Mesendoderm (in vitro differentiated cells): ENCODE data around the gene SOX18.

Experiments used
- DNase-seq: peaks from one replicate; pipeline ENCODE4 v3.0.0; 2013
- H2AK5ac ChIP-seq: 2 replicates; pipeline ENCODE4 v1.6.1; 2013; ENCODE audit warnings: low read length, inconsistent platforms
- H2BK120ac ChIP-seq: 2 replicates; pipeline ENCODE4 v1.6.1; 2013; ENCODE audit warnings: low read depth, mild to moderate bottlenecking, low read length, moderate library complexity, mixed read lengths
- H2BK15ac ChIP-seq: replicated peaks from 2 replicates; pipeline ENCODE4 v1.6.1; 2013; ENCODE audit warnings: low read depth, mild to moderate bottlenecking, moderate library complexity
- H2BK5ac ChIP-seq: 2 replicates; pipeline ENCODE4 v1.6.1; 2013; ENCODE audit warnings: low read length, inconsistent platforms
- H3K18ac ChIP-seq: 2 replicates; pipeline ENCODE4 v1.6.1; 2013; ENCODE audit warnings: mild to moderate bottlenecking, low read length, mixed read lengths
- H3K23ac ChIP-seq: one replicate; pipeline ENCODE4 v1.6.1; 2013; ENCODE audit warnings: low read length
- H3K27ac ChIP-seq: 2 replicates; pipeline ENCODE4 v1.5.1; 2013; ENCODE audit warnings: low read depth, mild to moderate bottlenecking, inconsistent platforms, low read length, moderate library complexity
- H3K27me3 ChIP-seq: 2 replicates; pipeline ENCODE4 v1.6.1; 2013; ENCODE audit warnings: low read length, control low read depth, mild to moderate bottlenecking, inconsistent platforms; ENCODE audit not compliant: insufficient read depth, poor library complexity
- H3K36me3 ChIP-seq: 2 replicates; pipeline ENCODE4 v1.6.1; 2013; ENCODE audit warnings: low read length, inconsistent platforms; ENCODE audit not compliant: control insufficient read depth, insufficient read depth
- H3K4ac ChIP-seq: one replicate; pipeline ENCODE4 v1.6.1; 2013; ENCODE audit warnings: low read depth, mild to moderate bottlenecking, low read length, moderate library complexity
- H3K4me1 ChIP-seq: 2 replicates; pipeline ENCODE4 v1.6.1; 2013; ENCODE audit warnings: low read depth, low read length, inconsistent platforms; ENCODE audit not compliant: control insufficient read depth
- H3K4me2 ChIP-seq: 2 replicates; pipeline ENCODE4 v1.6.1; 2013; ENCODE audit warnings: low read length
- H3K4me3 ChIP-seq: 2 replicates; pipeline ENCODE4 v1.5.1; 2013; ENCODE audit warnings: mild to moderate bottlenecking, low read length
- H3K56ac ChIP-seq: one replicate; pipeline ENCODE4 v1.6.1; 2013; ENCODE audit warnings: low read length
- H3K79me1 ChIP-seq: 2 replicates; pipeline ENCODE4 v1.6.1; 2013; ENCODE audit warnings: low read length, inconsistent platforms
- H3K79me2 ChIP-seq: 2 replicates; pipeline ENCODE4 v1.6.1; 2013; ENCODE audit warnings: mild to moderate bottlenecking, low read length; ENCODE audit not compliant: control insufficient read depth, insufficient read depth
- H3K9ac ChIP-seq: 2 replicates; pipeline ENCODE4 v1.6.1; 2013; ENCODE audit warnings: low read length, inconsistent platforms
- H4K5ac ChIP-seq: one replicate; pipeline ENCODE4 v1.6.1; 2013; ENCODE audit warnings: low read length
- H4K8ac ChIP-seq: one replicate; pipeline ENCODE4 v1.6.1; 2013; ENCODE audit warnings: low read depth, mild to moderate bottlenecking, control low read depth, low read length, moderate library complexity
- WGBS: extraction: QIAGEN DNeasy Blood & Tissue Kit; methylation state at CpG from one replicate; pipeline ENCODE4 v1.1.7; 2013; ENCODE audit warnings: low lambda C conversion rate, missing lambda C conversion rate; ENCODE audit not compliant: insufficient coverage; ENCODE audit errors: extremely low coverage; 5-methylcytosine and 5-hydroxymethylcytosine counted together

The SOX18 gene

DNA sequence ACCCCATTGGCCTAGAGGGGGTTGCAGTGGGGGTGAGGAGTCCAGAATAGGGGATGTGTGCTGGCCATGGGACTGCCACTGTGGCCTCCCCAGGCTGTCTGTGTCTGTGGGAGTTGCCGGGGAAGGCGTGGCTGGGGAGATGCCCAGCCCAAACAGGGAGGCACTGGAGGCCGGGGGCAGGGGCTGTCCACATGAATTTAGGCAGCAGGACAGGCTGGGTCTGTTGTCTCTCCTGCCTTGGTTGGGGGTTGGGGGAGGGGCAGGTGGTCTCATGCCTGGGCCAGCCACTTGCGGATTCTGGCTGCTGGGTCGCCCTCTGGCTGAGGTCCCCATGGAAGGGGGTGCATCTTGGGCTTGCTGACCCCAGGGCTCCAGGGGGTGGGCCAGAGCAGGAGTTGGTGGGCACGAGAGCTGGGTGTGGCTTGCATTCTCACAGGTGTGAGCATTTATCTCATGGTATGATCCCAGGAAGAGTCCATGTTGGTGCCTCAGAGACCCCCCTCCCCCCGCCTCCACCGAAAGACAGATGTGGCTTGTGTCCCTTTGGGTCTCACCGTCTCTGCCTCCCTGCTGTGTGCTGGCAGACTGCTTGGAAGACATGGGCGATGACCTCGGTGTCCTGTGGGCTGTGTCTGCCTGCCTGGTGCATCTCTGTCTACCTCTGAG, 4.0 kb downstream of the SOX18 start:
- no peak overlapping the region for H3K4ac ChIP-seq
- peak overlapping the region; percentile 58 for H3K56ac ChIP-seq
- H3K36me3 ChIP-seq: no peaks in the 10 kb centered on the region
- H3K79me2 ChIP-seq: no peaks in the 10 kb centered on the region
- H3K27me3 ChIP-seq: peaks cover 18% of the 10 kb centered on the region
- H3K18ac ChIP-seq: no peak overlapping the region
- H4K8ac ChIP-seq: no peak overlapping the region
- H3K23ac ChIP-seq: no peak overlapping the region
- no peak overlapping the region for H3K4me2 ChIP-seq
- H3K9ac ChIP-seq: no peak overlapping the region
- no peak overlapping the region for H2BK15ac ChIP-seq
- H4K5ac ChIP-seq: no peak overlapping the region
- no peak for DNase-seq
- no peaks in the 10 kb centered on the region for H3K79me1 ChIP-seq
- H3K4me1 ChIP-seq: peaks cover 2% of the 10 kb centered on the region
- no peak overlapping the region for H2BK120ac ChIP-seq
- no peak overlapping the region for H2AK5ac ChIP-seq
- WGBS: no CpG with 5 or more reads among the region's 11 CpGs
- no peak overlapping the region for H2BK5ac ChIP-seq
- H3K27ac ChIP-seq: no peak overlapping the region
- H3K4me3 ChIP-seq: no peak overlapping the region

DNA sequence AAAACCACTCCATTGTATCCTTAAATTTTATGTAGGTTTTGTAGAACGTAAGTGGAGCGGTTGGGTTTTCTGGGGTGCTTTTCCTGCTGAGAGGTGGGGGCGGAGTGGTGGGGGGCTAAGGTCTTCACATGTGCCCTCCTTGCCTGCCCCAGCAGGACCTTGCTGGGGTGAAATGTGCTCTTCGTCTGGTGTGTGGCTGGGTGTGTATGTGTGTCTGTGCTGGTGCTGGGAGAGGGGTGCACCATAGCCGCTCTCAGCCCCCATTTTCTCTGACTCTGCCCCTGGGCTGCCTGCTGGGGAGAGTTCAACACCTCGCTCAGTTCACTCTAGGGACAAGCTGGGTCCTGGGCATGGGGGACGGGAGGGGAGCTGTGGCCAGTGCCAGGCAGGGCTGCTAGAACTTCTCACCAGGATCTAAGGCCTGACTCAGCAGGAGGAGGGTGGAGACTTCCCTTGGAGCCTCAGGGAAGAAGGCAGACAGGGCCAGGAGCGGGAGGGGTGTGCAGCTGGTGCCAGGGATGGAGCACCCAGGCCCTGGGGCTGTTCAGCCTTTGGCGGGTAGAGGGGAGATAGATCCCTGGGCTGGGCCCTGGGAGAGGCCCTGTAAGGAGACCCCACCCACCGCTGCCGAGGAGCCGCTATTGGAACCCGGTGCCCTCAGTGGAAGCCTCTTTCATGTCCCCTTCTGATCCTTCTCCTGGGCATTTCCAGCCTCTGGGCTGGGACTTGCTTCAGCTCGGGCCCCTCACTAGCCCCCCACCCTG, 4.8 kb downstream of the SOX18 start:
- Histone ChIP-seq H3K36me3 (no peaks in the 10 kb centered on the region), H3K18ac (no peak overlapping the region), H2AK5ac (no peak overlapping the region), H3K4me2 (no peak overlapping the region), H3K27me3 (peaks cover 16% of the 10 kb centered on the region), H3K4ac (no peak overlapping the region), H2BK120ac (no peak overlapping the region), H2BK5ac (no peak overlapping the region), H3K27ac (no peak overlapping the region), H3K4me3 (no peak overlapping the region), H3K79me2 (no peaks in the 10 kb centered on the region), H3K4me1 (peaks cover 2% of the 10 kb centered on the region), H3K79me1 (no peaks in the 10 kb centered on the region), H4K8ac (no peak overlapping the region), H3K23ac (no peak overlapping the region), H2BK15ac (no peak overlapping the region), H3K9ac (no peak overlapping the region), H4K5ac (no peak overlapping the region), H3K56ac (no peak overlapping the region)
- no CpG with 5 or more reads among the region's 14 CpGs for WGBS
- DNase-seq: no peak

DNA sequence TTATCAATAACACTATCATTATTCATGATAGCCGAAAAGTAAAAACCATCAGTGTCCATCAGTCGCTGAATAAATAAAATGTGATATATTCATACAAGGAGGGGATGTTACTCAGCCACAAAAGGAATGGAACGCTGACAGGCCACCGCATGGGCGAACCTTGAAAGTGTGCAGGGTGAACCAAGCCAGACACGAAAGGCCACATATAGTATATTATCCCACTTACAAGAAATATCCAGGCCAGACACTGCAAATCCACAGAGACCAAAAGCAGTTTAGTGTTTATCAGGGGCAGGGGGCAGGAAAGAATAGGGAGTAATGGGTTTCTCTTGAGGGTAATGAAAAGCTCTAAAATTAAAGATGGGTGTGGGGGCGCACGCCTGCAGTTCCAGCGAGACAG, 5.7 kb downstream of the SOX18 start:
- peaks cover 16% of the 10 kb centered on the region for H3K27me3 ChIP-seq
- H3K18ac ChIP-seq: no peak overlapping the region
- H3K23ac ChIP-seq: no peak overlapping the region
- H3K4me2 ChIP-seq: no peak overlapping the region
- 100% methylated on average over 2 of the region's 9 CpGs for WGBS
- H3K9ac ChIP-seq: no peak overlapping the region
- H4K5ac ChIP-seq: no peak overlapping the region
- no peak overlapping the region for H3K27ac ChIP-seq
- no peak for DNase-seq
- no peak overlapping the region for H2BK15ac ChIP-seq
- peaks cover 2% of the 10 kb centered on the region for H3K4me1 ChIP-seq
- H3K79me1 ChIP-seq: no peaks in the 10 kb centered on the region
- no peak overlapping the region for H2BK120ac ChIP-seq
- H3K4ac ChIP-seq: no peak overlapping the region
- no peak overlapping the region for H2BK5ac ChIP-seq
- no peak overlapping the region for H4K8ac ChIP-seq
- no peaks in the 10 kb centered on the region for H3K36me3 ChIP-seq
- H3K4me3 ChIP-seq: no peak overlapping the region
- no peak overlapping the region for H3K56ac ChIP-seq
- H2AK5ac ChIP-seq: no peak overlapping the region
- H3K79me2 ChIP-seq: no peaks in the 10 kb centered on the region

DNA sequence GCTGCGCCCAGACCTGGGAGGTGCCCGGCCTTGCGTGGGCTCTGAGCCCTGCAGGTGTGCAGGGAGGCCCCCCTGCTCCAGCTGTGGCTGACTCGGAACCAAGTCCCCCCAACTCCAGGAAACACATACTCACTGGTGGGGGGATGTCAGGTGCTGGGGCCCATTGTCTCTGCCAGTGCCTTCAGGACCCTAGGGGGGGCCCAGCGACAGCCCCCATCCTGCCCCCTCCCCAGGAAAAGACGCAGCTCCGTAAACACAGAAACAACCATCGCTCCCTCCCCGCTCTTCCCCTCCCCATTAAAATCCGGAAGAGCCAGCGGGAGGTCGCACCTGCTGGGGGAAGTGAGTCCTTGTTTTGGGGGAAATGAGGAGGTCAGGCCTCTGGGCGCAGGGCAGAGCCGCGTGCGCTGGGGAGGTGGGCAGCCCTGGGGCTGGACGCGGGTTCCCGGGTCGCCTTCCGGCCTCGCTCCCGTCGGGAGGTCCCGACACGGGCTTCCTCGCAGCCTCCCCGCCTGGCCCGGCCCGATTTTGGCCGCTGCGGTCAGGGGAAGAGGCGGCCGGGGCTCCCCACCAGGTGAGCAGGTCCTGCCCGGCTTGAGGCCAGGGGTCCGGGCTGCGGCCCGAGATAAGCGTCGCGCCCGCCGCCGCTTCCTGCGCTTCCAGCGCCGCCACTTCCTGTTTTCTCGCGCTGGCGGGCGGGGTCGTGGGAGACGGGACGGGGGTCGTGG, 7.2 kb downstream of the SOX18 start:
- H3K79me1 ChIP-seq: no peaks in the 10 kb centered on the region
- H4K8ac ChIP-seq: no peak overlapping the region
- H3K4ac ChIP-seq: no peak overlapping the region
- H3K9ac ChIP-seq: peak overlapping the region; percentile 58
- H3K18ac ChIP-seq: peak overlapping the region; percentile 51
- no peak overlapping the region for H2BK5ac ChIP-seq
- no peak overlapping the region for H2BK15ac ChIP-seq
- peak overlapping the region; percentile 32 for H3K4me2 ChIP-seq
- H3K23ac ChIP-seq: peak overlapping the region; percentile 80
- no peak overlapping the region for H4K5ac ChIP-seq
- peaks cover 2% of the 10 kb centered on the region for H3K4me1 ChIP-seq
- peaks cover 10% of the 10 kb centered on the region for H3K27me3 ChIP-seq
- H3K79me2 ChIP-seq: no peaks in the 10 kb centered on the region
- H3K27ac ChIP-seq: no peak overlapping the region
- no peak for DNase-seq
- H2AK5ac ChIP-seq: no peak overlapping the region
- peak overlapping the region; percentile 58 for H3K56ac ChIP-seq
- WGBS: no CpG with 5 or more reads among the region's 55 CpGs
- H3K4me3 ChIP-seq: no peak overlapping the region
- no peak overlapping the region for H2BK120ac ChIP-seq
- no peaks in the 10 kb centered on the region for H3K36me3 ChIP-seq

DNA sequence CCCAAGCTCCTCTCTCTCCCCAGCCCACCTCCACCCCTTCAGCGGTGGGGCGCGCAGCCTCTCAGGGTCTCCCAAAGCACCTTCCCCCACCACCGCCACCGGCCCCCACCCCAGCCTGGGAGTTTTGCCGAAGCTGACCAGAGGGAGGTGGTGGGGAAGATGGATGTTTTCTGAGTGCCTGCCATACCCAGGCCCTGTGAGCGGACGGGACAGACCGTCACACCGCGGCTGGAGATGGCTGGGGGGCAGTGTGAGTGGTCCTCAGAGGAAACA, 7.7 kb downstream of the SOX18 start:
- Histone ChIP-seq H3K56ac (peak overlapping the region; percentile 58), H3K79me1 (no peaks in the 10 kb centered on the region), H3K27ac (no peak overlapping the region), H3K79me2 (no peaks in the 10 kb centered on the region), H2BK5ac (no peak overlapping the region), H3K18ac (no peak overlapping the region), H2BK120ac (no peak overlapping the region), H3K4ac (no peak overlapping the region), H3K23ac (no peak overlapping the region), H4K8ac (no peak overlapping the region), H3K36me3 (no peaks in the 10 kb centered on the region), H3K4me1 (peaks cover 2% of the 10 kb centered on the region), H3K4me3 (no peak overlapping the region), H4K5ac (no peak overlapping the region), H2AK5ac (no peak overlapping the region), H3K27me3 (peaks cover 10% of the 10 kb centered on the region), H2BK15ac (no peak overlapping the region), H3K9ac (no peak overlapping the region), H3K4me2 (peak overlapping the region; percentile 32)
- no CpG with 5 or more reads among the region's 11 CpGs for WGBS
- DNase-seq: no peak
